GM12878 (cell line): ENCODE data around the gene JUN. TPM values are rescaled to one million over a fixed set of nuclear protein-coding genes. Genes with fewer than 3 reads are reported as not detected.
A peak's percentile ranks its signal among the peaks of the same experiment; 100 is the strongest.

ENCODE experiments used
- ATAC-seq: fragments of 200-7000 bp; cut with Tn5 transposase; 3 replicates; pipeline ENCODE4 v1.9.1; 2020; ENCODE audit warnings: mild to moderate bottlenecking, moderate library complexity
- BruUV-seq: library from RNA; stranded (reverse); fragments of 400-500 nt; replicated peaks from 2 replicates; lab custom pipeline; 2021; lab: Mats Ljungman, UMichigan
- CTCF ChIA-PET: fragments of 300-600 bp; sonication (Branson Sonifier 250); formaldehyde crosslinking; extraction: SDS; loops from one replicate; lab custom pipeline; 2021; ENCODE audit warnings: inconsistent platforms; lab: Yijun Ruan, JAX
- POLR2A ChIA-PET: fragments of 350-600 bp; formaldehyde crosslinking; extraction: SDS; loops from one replicate; lab custom pipeline; 2021; ENCODE audit warnings: inconsistent platforms; lab: Charles Lee
- RAD21 ChIA-PET: fragments of 300-600 bp; sonication (Branson Sonifier 250); formaldehyde crosslinking; loops from one replicate; lab custom pipeline; 2023; ENCODE audit warnings: antibody characterized with exemption; ENCODE audit not compliant: unreplicated experiment; lab: Charles Lee
- SMC1A ChIA-PET: fragments of 300-600 bp; sonication (Branson Sonifier 250); formaldehyde crosslinking; loops from one replicate; lab custom pipeline; 2023; ENCODE audit not compliant: unreplicated experiment, uncharacterized antibody; lab: Charles Lee
- DNase-seq: peaks from one replicate; pipeline ENCODE4 v3.0.0-alpha.2; 2011; ENCODE audit warnings: low read depth, low spot score
- FAIRE-seq: peaks from 3 replicates; lab custom pipeline; 2011; peaks lifted over from hg19 to GRCh38; lab: Jason Lieb, UNC
- H2AFZ ChIP-seq: 2 replicates; pipeline ENCODE4 v1.6.0; 2011; ENCODE audit warnings: low read depth, low read length, control low read depth; ENCODE audit not compliant: control insufficient read depth
- H3K27ac ChIP-seq: 2 replicates; pipeline ENCODE4 v1.5.1; 2011; ENCODE audit warnings: control low read depth; ENCODE audit not compliant: control insufficient read depth, insufficient read depth
- H3K27me3 ChIP-seq, 2 experiments: replicated peaks in 1 of 2; 2 replicates each; pipeline versions ENCODE4 v1.6.0 to v1.6.1; 2011; ENCODE audit warnings: low read length in 1 of 2; ENCODE audit not compliant: control insufficient read depth in 2 of 2, insufficient read depth in 2 of 2
- H3K36me3 ChIP-seq, 2 experiments: 2 replicates each; pipeline ENCODE4 v1.5.1; 2011; ENCODE audit warnings: low read length in 1 of 2; ENCODE audit not compliant: control insufficient read depth in 2 of 2, insufficient read depth in 2 of 2
- H3K4me1 ChIP-seq: 2 replicates; pipeline ENCODE4 v1.6.1; 2011; ENCODE audit warnings: mild to moderate bottlenecking, low read length, moderate library complexity, mixed read lengths; ENCODE audit not compliant: control insufficient read depth, insufficient read depth
- H3K4me2 ChIP-seq: 2 replicates; pipeline ENCODE4 v1.6.0; 2011; ENCODE audit warnings: control low read depth; ENCODE audit not compliant: control insufficient read depth, insufficient read depth
- H3K4me3 ChIP-seq: fragments of 200-600 bp; sonication (generic); 2 replicates; pipeline ENCODE4 v1.5.1; 2016
- H3K79me2 ChIP-seq: 2 replicates; pipeline ENCODE4 v1.6.0; 2011; ENCODE audit warnings: low read length; ENCODE audit not compliant: control insufficient read depth, insufficient read depth
- H3K9ac ChIP-seq: 2 replicates; pipeline ENCODE4 v1.8.0; 2011; ENCODE audit warnings: low read length, control low read depth, mixed read lengths; ENCODE audit not compliant: control insufficient read depth, insufficient read depth
- H3K9me3 ChIP-seq: replicated peaks from 3 replicates; pipeline ENCODE4 v1.5.1; 2011; ENCODE audit warnings: mild to moderate bottlenecking, low read length; ENCODE audit not compliant: control insufficient read depth, insufficient read depth
- H4K20me1 ChIP-seq: 2 replicates; pipeline ENCODE4 v1.6.0; 2011; ENCODE audit not compliant: control insufficient read depth, insufficient read depth
- NRF1 ChIP-seq: conservative IDR thresholded peaks from 2 replicates; pipeline ENCODE4 v1.6.1; 2011; ENCODE audit warnings: mild to moderate bottlenecking, low read depth, low read length, improper control_type of control experiment
- RAD21 ChIP-seq: IDR thresholded peaks from 2 replicates; pipeline ENCODE4 v1.6.1; 2011; ENCODE audit warnings: mild to moderate bottlenecking, low read depth, low read length, moderate library complexity; ENCODE audit not compliant: insufficient read depth
- RBBP5 ChIP-seq: fragments of 200-600 bp; sonication (generic); conservative IDR thresholded peaks from 2 replicates; pipeline ENCODE4 v1.6.1; 2016
- SMC3 ChIP-seq: IDR thresholded peaks from 2 replicates; pipeline ENCODE4 v1.6.1; 2011; ENCODE audit warnings: low read length, improper control_type of control experiment, borderline replicate concordance
- whole genome bisulfite sequencing: methylation state at CpG from one replicate; pipeline ENCODE4 v1.1.6; 2016; ENCODE audit warnings: low lambda C conversion rate; ENCODE audit not compliant: insufficient replicate concordance, insufficient coverage; ENCODE audit errors: missing lambda C conversion rate; 5-methylcytosine and 5-hydroxymethylcytosine counted together
- in situ Hi-C: fragments of 300-500 bp; cut with MboI; formaldehyde crosslinking; loops from 9 replicates; pipeline ENCODE4 v1.14.3; 2018; ENCODE audit warnings: mixed read lengths
- intact Hi-C: fragments of 100-400 bp; cut with micrococcal nuclease; formaldehyde crosslinking; loops from one replicate; pipeline ENCODE4 v1.14.2; 2022; ENCODE audit not compliant: unreplicated experiment
- polyA plus RNA-seq, 11 experiments: library from polyadenylated mRNA; depleted of rRNA in 4 of 11; unstranded in 6 of 11; stranded (reverse) in 5 of 11; fragments of >200 nt; fragmentation: Nextera tagmentation in 4 of 11; fragmentation: Illumina TruSeq in 1 of 11; extraction: Ambion mirVana in 4 of 11; extraction: Trizol in 1 of 11; gene quantifications; 1 replicate in 1 of 11; 2 replicates in 10 of 11; pipeline versions ENCODE4 v1.2.1 to v1.2.3, GENCODE V29; 2011 to 2016; ENCODE audit warnings: inconsistent platforms in 2 of 11, missing spikeins in 2 of 11, low read depth in 1 of 11
- total RNA-seq, 4 experiments: library from RNA; depleted of rRNA in 3 of 4; stranded (reverse); fragments of >200 nt in 3 of 4; fragmentation: Illumina TruSeq in 1 of 4; extraction: Trizol in 1 of 4; gene quantifications; 2 replicates each; pipeline versions ENCODE4 v1.2.1 to v1.2.3, GENCODE V29; 2013 to 2021
- TF ChIP-seq, protein P1 (sequence below): fragments of 450-650 bp; IDR thresholded peaks from 2 replicates; pipeline ENCODE4 v1.6.1; 2017; ENCODE audit warnings: mild to moderate bottlenecking, moderate library complexity
- TF ChIP-seq, protein P2 (sequence below), 3 experiments: IDR thresholded peaks in 2 of 3; conservative IDR thresholded peaks in 1 of 3; 2 replicates each; pipeline ENCODE4 v1.5.1; 2011; ENCODE audit warnings: low read depth in 3 of 3, low read length in 3 of 3, mild to moderate bottlenecking in 3 of 3, control low read depth in 2 of 3, moderate library complexity in 2 of 3, inconsistent platforms in 1 of 3, mixed read lengths in 1 of 3; ENCODE audit not compliant: control insufficient read depth in 2 of 3, insufficient read depth in 1 of 3; ENCODE audit errors: extremely low read depth in 1 of 3
- TF ChIP-seq, protein P3 (sequence below): fragments of 450-650 bp; IDR thresholded peaks from 2 replicates; pipeline ENCODE4 v1.6.1; 2017; ENCODE audit warnings: mild to moderate bottlenecking, low read depth, inconsistent platforms; ENCODE audit not compliant: poor library complexity, severe bottlenecking

The JUN gene
- total and polyA plus RNA-seq, 10 of the 15 experiments (the other 5 are each of a cell fraction or from before 2014, with no cell fraction given) = 0.18 to 8.4 (median 2.8) TPM

DNA sequence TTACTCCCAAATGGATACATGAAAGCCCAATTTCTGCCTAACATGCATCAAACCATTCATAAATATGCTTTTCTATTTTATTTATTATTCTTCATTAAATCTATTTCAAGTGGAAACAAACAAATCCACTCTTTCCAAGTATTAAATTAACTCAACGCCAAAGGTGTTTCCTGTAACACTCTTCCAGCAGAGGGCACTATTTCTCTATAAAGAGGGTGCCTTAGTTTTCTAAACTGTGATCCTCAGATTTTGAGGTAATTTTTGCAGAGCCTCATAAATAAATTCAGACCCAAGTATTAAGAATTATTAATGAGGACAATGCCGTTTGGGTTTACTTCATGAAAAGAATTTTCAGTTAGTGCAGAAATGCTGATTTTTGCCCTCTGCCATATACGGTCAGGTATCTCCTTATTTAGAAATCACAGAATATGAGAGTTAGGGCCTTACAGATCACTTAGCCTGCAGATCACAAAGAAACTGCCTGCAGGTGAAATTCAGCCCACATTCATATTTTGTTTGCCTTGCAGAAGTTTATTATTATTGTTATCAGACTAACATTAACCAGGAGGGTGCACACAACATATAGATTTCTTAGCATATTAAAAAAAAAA lies 43.9 kb downstream of the JUN start:
- Histone ChIP-seq H3K79me2 (no peaks in the 10 kb centered on the region), H3K9ac (no peak overlapping the region), H3K36me3 (no peaks in the 10 kb centered on the region), H4K20me1 (no peaks in the 10 kb centered on the region), H3K27me3 (peaks cover 0 to 3% of the 10 kb centered on the region in 2 experiments; a peak in 2 of 4 replicates), H3K9me3 (no peaks in the 10 kb centered on the region), H3K4me2 (no peak overlapping the region), H2AFZ (no peak overlapping the region), H3K4me3 (no peak overlapping the region), H3K27ac (no peak overlapping the region), H3K4me1 (no peaks in the 10 kb centered on the region)
- TF ChIP-seq, protein P1, sequence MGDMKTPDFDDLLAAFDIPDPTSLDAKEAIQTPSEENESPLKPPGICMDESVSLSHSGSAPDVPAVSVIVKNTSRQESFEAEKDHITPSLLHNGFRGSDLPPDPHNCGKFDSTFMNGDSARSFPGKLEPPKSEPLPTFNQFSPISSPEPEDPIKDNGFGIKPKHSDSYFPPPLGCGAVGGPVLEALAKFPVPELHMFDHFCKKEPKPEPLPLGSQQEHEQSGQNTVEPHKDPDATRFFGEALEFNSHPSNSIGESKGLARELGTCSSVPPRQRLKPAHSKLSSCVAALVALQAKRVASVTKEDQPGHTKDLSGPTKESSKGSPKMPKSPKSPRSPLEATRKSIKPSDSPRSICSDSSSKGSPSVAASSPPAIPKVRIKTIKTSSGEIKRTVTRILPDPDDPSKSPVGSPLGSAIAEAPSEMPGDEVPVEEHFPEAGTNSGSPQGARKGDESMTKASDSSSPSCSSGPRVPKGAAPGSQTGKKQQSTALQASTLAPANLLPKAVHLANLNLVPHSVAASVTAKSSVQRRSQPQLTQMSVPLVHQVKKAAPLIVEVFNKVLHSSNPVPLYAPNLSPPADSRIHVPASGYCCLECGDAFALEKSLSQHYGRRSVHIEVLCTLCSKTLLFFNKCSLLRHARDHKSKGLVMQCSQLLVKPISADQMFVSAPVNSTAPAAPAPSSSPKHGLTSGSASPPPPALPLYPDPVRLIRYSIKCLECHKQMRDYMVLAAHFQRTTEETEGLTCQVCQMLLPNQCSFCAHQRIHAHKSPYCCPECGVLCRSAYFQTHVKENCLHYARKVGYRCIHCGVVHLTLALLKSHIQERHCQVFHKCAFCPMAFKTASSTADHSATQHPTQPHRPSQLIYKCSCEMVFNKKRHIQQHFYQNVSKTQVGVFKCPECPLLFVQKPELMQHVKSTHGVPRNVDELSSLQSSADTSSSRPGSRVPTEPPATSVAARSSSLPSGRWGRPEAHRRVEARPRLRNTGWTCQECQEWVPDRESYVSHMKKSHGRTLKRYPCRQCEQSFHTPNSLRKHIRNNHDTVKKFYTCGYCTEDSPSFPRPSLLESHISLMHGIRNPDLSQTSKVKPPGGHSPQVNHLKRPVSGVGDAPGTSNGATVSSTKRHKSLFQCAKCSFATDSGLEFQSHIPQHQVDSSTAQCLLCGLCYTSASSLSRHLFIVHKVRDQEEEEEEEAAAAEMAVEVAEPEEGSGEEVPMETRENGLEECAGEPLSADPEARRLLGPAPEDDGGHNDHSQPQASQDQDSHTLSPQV = peak; percentile 83; the same call in 1 of the 2 replicates
- TF ChIP-seq, protein P2, sequence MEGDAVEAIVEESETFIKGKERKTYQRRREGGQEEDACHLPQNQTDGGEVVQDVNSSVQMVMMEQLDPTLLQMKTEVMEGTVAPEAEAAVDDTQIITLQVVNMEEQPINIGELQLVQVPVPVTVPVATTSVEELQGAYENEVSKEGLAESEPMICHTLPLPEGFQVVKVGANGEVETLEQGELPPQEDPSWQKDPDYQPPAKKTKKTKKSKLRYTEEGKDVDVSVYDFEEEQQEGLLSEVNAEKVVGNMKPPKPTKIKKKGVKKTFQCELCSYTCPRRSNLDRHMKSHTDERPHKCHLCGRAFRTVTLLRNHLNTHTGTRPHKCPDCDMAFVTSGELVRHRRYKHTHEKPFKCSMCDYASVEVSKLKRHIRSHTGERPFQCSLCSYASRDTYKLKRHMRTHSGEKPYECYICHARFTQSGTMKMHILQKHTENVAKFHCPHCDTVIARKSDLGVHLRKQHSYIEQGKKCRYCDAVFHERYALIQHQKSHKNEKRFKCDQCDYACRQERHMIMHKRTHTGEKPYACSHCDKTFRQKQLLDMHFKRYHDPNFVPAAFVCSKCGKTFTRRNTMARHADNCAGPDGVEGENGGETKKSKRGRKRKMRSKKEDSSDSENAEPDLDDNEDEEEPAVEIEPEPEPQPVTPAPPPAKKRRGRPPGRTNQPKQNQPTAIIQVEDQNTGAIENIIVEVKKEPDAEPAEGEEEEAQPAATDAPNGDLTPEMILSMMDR (IDR thresholded peaks at IDR 0.05 in 2 of 3, conservative IDR thresholded peaks at IDR 0.05 in 1 of 3; ENCODE audit: control insufficient read depth in 2 of 3, extremely low read depth in 1 of 3, insufficient read depth in 1 of 3, low read depth in 3 of 3, low read length in 3 of 3) = peak; percentile 48 to 79 (median 72); a peak in 5 of 6 replicates
- peak; percentile 99 for TF ChIP-seq RAD21
- TF ChIP-seq, protein P3, sequence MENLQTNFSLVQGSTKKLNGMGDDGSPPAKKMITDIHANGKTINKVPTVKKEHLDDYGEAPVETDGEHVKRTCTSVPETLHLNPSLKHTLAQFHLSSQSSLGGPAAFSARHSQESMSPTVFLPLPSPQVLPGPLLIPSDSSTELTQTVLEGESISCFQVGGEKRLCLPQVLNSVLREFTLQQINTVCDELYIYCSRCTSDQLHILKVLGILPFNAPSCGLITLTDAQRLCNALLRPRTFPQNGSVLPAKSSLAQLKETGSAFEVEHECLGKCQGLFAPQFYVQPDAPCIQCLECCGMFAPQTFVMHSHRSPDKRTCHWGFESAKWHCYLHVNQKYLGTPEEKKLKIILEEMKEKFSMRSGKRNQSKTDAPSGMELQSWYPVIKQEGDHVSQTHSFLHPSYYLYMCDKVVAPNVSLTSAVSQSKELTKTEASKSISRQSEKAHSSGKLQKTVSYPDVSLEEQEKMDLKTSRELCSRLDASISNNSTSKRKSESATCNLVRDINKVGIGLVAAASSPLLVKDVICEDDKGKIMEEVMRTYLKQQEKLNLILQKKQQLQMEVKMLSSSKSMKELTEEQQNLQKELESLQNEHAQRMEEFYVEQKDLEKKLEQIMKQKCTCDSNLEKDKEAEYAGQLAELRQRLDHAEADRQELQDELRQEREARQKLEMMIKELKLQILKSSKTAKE = peak; percentile 63
- no peak for TF ChIP-seq NRF1
- TF ChIP-seq SMC3 = peak; percentile 96
- no peak for TF ChIP-seq RBBP5
- ChIA-PET CTCF (interaction anchor here (0.7 to 8.4 kb wide), 14 partner anchors 12 to 1208 kb away, joined by 3 to 89 read pairs (median 4); no protein-coding TSS in a partner anchor), POLR2A (no interaction called here), RAD21 (interaction anchor here (0.6 to 4.7 kb wide), 6 partner anchors 337 to 1207 kb away, joined by 3 to 37 read pairs (median 6); no protein-coding TSS in a partner anchor), SMC1A (interaction anchor here (0.6 to 5.8 kb wide), 5 partner anchors 13 to 1021 kb away, joined by 3 to 60 read pairs (median 5); no protein-coding TSS in a partner anchor)
- FAIRE-seq (peak; percentile 57), DNase-seq (no peak), ATAC-seq (peak; percentile 74)
- 33% methylated on average over 3 of the region's 3 CpGs for WGBS
- in situ Hi-C loops (loop anchor here (5.0 to 25.0 kb wide), 2 partner anchors 972 to 1017 kb away; no protein-coding TSS in a partner anchor), intact Hi-C loops (loop anchor here (1.0 to 10.0 kb wide), 4 partner anchors 305 to 1019 kb away; no protein-coding TSS in a partner anchor)
- no TSS peak for BruUV-seq
